ENCODE data around the gene GJD2.

Gene GJD2

GRCh38 chr15:34754674-34755418 lies at the start of gene GJD2:
GJD2 (minus strand) TSS chr15:34754998; CDS start chr15:34754488, 510 bp downstream.
- H3K27ac ChIP-seq: no peak within 1 kb of the TSS
- no peak for TF ChIP-seq CTCF (conservative IDR thresholded peaks at IDR 0.05)

DNA sequence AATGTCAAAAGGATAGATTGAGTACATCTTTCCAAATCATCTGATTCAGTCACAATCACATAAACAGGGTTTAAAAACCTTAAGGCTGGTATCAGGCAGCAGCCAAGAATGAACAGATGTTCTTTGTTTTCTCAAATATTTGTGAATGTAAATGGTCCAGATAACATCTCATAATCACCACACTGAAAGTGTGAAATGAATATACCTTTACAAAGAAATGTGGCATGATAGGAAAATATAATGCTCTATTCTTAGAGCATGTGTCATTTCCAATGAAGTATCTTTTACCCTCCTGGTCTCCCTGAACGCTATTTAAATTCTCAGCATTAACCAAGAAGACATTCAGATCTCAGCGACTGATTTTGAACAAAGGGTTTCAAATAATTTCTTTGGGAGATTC lies 49.3 kb upstream of the GJD2 start:
- no peak overlapping the region for H3K27ac ChIP-seq
- TF ChIP-seq CTCF (conservative IDR thresholded peaks at IDR 0.05): no peak

DNA sequence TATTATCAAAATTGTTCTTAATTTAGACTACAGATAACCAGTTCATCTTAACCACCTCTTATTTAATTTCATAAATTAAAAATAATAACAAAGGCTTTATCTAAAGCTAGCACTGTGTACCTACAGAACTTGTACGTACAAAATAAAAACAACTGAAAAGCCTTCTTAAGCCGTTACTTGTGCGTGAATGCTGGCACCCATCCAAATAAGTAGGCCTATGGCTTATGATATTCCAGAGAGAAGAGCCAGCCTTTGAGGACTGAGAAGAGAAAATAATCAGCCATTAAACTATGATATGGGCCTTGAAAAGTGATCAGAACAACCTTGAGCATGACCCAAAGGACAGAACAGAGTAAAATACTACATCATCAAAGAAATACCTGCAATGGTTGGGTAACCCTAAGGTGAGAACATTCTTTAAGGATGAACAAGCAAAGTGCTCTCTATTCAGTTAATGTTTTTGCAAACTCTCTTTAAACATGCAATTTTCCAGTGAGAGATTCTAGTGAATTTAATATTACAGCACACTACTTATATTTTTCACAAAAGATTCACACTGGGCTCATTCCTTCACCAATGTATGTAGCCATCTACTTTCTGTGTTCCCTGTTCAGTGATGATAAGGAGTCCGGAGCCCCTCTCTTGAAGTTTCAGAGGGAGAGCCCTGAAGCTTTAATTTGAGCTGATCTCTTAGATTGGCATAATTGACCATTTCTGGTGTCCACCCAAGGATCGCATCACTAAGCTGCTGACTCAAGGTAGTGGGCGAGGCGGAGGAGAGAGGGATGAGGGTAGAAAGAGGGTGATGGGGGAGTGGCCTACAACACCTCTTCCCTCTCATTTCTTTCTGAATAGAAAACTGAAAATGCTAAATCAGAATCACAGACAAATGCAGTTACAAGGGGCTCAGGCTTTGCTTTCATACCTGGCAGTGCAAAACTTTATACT lies 48.3 kb upstream of the GJD2 start:
- no peak for TF ChIP-seq CTCF (conservative IDR thresholded peaks at IDR 0.05)
- no peak overlapping the region for H3K27ac ChIP-seq

DNA sequence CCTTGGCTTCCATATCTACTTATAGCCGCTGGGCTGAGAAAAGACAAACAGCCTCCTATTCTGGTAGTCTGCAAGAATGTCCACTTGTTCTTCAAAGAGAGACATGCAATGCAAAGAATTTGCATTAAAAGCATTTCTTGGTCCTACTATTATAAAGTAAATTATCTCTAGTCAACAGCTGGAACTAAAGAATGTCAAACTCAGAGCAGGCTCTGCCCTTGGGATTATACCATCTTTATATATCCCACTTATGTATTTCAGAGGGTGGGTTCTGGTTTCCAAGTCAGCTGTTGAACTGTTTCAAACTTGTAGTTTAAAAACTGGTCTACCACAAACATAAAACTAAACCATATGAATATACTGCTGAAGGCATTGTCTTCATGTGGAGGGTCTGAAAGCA lies 47.6 kb upstream of the GJD2 start:
- TF ChIP-seq CTCF (conservative IDR thresholded peaks at IDR 0.05): no peak
- H3K27ac ChIP-seq: no peak overlapping the region

DNA sequence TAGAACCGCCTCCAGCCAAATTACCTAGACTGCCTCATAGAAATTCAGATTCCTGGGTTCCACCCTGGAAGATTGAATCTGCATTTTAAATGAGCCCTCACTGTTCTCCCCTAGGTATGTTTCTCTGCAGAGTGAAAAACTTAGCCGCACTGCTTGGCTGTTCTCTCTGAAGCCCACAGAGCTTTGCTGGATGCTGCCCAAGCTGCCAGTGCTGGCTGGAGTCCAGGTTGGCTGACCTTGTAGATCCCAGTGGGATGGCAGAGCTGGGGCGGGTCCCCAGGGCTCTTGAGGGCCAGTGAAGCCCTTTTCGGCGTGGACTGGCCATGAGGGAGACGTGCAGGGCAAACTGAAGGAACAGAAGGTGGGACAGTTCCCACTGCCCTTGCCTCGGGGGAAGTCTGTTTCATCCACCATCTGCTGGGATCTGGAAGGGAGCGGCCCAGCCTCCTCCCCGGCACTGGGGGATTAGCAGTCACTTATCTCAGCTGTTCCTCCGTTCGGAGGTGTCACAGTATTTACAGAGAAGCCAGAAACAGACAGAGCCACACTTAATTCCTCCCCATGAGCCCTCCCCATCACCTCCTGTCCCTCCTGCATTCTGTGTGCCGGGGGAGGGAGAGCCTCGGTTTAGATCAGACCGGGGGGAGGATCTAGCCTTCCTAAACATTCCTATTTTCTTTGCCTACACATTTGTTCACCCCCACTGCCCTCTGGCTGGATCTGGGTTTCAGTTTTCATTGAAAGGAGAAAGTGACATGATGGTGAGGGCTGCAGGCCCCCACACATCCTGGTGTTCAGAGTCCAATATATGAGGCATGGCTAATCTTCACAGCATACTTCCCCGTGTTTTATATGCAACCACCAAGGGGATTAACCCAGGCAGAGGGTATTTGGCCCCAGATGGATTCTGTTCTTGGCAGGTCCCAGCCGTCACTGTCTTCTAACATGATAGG lies 44.6 kb upstream of the GJD2 start:
- no peak overlapping the region for H3K27ac ChIP-seq
- no peak for TF ChIP-seq CTCF (conservative IDR thresholded peaks at IDR 0.05)

DNA sequence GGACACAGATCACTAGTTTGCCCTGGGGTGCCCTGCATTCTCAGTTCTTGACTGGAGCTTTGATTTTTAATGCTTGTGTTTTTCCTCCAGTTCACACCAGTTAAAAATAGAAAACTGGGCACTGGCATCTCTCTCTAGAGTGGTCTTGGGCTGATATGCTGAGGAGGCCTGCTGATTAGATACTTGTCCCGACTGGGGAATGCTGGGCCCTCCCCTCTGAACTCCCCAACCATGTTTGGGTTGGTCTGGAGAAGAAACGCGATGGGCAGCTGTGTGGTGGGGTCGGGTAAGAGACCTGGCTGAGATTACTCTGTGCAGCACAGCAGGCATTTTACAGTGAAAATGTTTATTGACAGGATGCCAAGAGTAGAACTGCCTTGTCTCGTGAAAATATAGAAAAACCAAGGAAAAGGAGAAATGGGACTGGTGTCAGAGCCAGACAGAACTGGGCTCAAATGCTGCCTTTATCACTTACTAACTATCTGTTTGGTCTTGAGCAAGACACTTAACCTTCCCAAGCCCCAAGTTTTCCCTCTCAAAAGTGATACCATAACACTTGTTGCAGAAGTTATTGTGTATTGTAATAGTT lies 42.1 kb upstream of the GJD2 start:
- TF ChIP-seq CTCF (conservative IDR thresholded peaks at IDR 0.05): no peak
- no peak overlapping the region for H3K27ac ChIP-seq
